Activated CD4-positive, alpha-beta T cell treated with anti-CD3 and anti-CD28 coated beads, Interleukin-2, amount 50 U/mL, for 4 hours (primary cell): ENCODE measurements around the gene AGRN.
"Not testable (repeated sequence)": the region's sequence is repeated elsewhere in the genome, so short reads cannot be mapped to it uniquely, and the experiment has no call there.

ENCODE experiments used
- DNase-seq, 2 experiments: peaks; one replicate each; pipeline ENCODE4 v3.0.0-alpha.2; 2020

Gene AGRN

DNA sequence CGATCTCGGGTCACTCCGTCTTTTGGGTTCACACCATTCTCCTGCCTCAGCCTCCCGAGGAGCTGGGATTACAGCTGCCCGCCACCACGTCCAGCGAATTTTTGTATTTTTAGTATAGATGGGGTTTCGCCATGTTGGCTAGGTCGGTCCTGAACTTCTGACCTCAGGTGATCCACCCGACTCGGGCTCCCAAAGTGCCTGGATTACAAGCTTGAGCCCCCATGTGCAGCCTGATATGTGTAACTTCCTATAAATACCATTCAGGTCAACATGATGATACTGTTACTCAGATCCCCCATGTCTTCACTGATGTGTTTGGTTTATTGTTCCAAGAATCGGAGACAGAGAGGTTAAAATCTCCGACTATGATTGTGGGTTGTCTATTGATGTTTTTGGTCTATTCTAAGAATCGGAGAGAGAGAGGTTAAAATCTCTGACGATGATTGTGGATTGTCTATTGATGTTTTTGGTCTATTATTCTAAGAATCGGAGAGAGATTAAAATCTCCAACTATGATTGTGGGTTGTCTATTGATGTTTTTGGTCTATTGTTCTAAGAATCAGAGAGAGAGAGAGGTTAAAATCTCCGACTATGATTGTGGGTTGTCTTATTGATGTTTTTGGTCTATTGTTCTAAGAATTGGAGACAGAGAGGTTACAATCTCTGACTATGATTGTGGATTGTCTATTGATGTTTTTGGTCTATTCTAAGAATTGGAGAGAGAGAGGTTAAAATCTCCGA, 78.9 kb downstream of the AGRN start:
- no peak for DNase-seq

DNA sequence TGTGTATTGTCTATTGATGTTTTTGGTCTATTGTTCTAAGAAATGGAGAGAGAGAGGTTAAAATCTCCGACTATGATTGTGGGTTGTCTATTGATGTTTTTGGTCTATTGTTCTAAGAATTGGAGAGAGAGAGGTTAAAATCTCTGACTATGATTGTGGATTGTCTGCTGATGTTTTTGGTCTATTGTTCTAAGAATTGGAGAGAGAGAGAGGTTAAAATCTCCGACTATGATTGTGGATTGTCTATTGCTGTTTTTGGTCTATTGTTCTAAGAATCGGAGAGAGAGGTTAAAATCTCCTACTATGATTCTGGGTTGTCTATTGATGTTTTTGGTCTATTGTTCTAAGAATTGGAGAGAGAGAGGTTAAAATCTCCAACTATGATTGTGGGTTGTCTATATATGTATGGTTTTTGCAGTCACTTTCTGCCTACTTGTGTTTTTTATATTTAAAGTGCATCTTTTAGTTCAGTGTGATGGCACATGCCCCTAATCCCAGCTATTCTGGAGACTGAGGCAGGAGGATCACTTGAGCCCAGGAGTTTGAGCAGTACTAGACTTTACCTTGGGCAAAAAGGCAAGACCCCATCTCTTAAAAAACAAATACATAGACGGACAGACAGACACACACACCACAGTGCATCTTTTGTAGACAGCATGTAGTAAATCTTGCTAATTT, 79.7 kb downstream of the AGRN start:
- DNase-seq = no peak

DNA sequence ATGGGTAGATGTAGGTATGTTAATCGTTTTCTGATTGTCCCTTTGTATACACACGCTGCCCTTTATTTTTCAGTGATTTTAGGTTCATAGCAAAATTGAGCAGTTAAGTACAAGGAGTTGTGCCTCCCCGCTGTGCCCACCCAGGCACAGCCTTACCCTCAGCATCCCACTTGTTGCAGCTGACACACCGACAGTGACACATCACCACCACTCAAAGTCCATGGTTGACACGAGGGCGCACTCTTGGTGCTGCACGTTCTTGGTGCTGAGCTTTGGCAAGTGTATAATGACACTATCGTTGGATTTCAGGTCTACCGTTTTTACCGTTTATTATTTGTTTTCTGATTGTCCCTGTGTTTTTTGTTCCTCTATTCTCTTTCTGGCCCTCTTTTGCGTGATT, 80.4 kb downstream of the AGRN start:
- no peak for DNase-seq

DNA sequence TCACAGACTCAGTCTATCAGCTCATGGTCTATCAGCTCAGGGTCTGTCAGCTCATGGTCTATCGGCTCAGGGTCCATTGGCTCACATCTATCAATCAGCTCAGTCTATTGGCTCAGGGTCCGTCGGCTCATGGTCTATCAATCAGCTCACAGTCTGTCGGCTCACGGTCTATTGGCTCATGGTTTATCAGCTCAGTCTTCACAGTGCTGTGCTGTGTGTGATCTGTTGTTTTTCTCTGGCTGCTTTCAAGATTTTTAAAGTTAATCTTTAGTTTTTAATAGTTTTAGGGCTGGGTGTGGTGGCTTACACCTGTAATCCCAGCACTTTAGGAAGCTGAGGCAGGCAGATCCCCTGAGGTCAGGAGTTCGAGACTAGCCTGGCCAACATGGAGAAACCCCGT, 81.6 kb downstream of the AGRN start:
- DNase-seq = no peak

DNA sequence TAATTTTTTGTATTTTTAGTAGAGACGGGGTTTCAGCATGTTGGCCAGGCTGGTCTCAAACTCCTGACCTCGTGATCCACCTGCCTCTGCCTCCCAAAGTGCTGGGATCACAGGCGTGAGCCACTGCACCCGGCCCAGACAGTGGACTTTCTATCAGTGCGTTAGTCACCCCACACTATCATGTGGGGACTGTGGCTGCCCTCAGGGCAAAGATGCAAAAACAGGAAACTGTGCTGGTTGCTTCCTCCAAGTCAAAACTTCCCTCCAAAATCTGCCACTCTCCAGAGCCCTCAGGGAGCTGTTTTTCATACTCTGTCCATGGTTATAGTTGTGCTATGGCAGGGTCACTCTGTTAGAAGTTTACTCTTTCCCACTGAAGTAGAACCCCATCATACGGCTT, 84.2 kb downstream of the AGRN start:
- not testable (repeated sequence) for DNase-seq
